ENCODE data around the gene ERC1.

DNA sequence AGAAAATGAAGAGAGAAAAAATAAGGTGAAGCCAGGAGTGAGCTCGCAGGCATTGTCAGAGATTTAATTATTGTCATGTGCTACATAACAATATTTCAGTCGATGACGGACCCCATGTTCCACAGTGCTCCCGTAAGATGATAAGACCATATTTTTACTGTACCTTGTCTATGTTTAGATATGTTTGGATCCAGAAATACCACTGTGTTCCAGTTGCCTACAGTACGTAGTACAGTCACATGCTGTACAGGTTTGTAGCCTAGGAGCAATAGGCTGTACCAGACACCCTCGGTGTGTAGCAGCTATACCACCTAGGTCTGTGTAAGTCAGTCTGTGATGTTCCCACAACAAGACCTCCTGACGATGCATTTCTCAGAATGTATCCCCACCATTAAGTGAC is 465.9 kb downstream of the ERC1 start:
- TF ChIP-seq, protein P1, sequence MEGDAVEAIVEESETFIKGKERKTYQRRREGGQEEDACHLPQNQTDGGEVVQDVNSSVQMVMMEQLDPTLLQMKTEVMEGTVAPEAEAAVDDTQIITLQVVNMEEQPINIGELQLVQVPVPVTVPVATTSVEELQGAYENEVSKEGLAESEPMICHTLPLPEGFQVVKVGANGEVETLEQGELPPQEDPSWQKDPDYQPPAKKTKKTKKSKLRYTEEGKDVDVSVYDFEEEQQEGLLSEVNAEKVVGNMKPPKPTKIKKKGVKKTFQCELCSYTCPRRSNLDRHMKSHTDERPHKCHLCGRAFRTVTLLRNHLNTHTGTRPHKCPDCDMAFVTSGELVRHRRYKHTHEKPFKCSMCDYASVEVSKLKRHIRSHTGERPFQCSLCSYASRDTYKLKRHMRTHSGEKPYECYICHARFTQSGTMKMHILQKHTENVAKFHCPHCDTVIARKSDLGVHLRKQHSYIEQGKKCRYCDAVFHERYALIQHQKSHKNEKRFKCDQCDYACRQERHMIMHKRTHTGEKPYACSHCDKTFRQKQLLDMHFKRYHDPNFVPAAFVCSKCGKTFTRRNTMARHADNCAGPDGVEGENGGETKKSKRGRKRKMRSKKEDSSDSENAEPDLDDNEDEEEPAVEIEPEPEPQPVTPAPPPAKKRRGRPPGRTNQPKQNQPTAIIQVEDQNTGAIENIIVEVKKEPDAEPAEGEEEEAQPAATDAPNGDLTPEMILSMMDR (IDR thresholded peaks at IDR 0.05; ENCODE audit: poor library complexity, severe bottlenecking) = no peak
- TF ChIP-seq RAD21 (conservative IDR thresholded peaks at IDR 0.05) (no peak), EP300 (conservative IDR thresholded peaks at IDR 0.05; ENCODE audit: poor library complexity, severe bottlenecking) (no peak), POLR2AphosphoS5 (IDR thresholded peaks at IDR 0.05) (no peak), MXI1 (conservative IDR thresholded peaks at IDR 0.05; ENCODE audit: poor library complexity, severe bottlenecking) (no peak), EZH2 (IDR thresholded peaks at IDR 0.05; ENCODE audit: borderline replicate concordance, insufficient read depth, low read length, poor library complexity, severe bottlenecking) (no peak)
- TF ChIP-seq, protein P2, sequence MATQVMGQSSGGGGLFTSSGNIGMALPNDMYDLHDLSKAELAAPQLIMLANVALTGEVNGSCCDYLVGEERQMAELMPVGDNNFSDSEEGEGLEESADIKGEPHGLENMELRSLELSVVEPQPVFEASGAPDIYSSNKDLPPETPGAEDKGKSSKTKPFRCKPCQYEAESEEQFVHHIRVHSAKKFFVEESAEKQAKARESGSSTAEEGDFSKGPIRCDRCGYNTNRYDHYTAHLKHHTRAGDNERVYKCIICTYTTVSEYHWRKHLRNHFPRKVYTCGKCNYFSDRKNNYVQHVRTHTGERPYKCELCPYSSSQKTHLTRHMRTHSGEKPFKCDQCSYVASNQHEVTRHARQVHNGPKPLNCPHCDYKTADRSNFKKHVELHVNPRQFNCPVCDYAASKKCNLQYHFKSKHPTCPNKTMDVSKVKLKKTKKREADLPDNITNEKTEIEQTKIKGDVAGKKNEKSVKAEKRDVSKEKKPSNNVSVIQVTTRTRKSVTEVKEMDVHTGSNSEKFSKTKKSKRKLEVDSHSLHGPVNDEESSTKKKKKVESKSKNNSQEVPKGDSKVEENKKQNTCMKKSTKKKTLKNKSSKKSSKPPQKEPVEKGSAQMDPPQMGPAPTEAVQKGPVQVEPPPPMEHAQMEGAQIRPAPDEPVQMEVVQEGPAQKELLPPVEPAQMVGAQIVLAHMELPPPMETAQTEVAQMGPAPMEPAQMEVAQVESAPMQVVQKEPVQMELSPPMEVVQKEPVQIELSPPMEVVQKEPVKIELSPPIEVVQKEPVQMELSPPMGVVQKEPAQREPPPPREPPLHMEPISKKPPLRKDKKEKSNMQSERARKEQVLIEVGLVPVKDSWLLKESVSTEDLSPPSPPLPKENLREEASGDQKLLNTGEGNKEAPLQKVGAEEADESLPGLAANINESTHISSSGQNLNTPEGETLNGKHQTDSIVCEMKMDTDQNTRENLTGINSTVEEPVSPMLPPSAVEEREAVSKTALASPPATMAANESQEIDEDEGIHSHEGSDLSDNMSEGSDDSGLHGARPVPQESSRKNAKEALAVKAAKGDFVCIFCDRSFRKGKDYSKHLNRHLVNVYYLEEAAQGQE (IDR thresholded peaks at IDR 0.05; ENCODE audit: borderline replicate concordance) = no peak

All from neural cell (in vitro differentiated cells).